ENCODE measurements around the gene SRSF4.
"Not testable (repeated sequence)": the region's sequence is repeated elsewhere in the genome, so short reads cannot be mapped to it uniquely, and the experiment has no call there.

Gene SRSF4

DNA sequence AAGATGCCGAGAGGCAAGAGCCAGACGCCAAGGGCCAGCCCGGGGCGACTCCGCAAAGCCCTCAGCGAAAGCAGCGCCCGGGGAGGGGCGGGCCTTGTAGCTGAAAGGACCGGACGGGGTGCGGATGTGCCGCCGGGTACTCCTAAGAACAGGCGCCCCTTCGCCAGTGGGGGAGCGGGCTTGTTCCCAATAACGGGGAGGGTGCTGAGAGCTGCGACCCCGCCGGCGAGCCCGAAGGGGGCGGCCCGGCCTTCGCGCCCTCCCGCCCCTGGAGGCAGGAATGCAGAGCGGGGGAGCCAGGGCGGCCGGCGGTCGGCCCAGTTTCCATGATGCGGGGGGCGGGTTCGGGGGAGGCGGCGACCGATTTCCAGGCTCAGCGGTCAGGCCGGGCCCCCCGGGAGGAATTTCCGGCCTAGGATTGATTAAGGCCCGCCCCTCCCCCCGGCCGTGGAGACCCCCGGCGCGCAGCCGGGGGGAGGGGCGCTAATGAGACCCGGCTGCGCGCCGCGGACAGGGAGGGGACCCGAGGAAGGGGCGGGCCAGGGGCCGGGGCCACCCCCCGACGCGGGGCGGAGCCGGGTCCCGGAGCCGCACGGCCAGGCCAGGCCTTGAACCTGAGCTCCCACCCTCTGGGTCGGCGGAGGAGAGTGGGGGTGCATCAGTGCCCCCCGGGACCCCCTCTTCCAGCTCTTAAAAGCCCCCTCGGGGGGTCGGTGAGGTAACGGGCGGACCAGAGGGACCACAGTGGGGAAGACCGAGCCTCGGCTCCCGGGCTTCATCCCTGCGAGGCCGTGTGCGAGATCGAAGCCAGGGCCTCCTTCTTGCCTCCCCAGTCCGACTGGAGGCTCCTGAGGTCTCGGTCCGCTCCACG lies 57.1 kb downstream of the SRSF4 start:
- no peak for FAIRE-seq

DNA sequence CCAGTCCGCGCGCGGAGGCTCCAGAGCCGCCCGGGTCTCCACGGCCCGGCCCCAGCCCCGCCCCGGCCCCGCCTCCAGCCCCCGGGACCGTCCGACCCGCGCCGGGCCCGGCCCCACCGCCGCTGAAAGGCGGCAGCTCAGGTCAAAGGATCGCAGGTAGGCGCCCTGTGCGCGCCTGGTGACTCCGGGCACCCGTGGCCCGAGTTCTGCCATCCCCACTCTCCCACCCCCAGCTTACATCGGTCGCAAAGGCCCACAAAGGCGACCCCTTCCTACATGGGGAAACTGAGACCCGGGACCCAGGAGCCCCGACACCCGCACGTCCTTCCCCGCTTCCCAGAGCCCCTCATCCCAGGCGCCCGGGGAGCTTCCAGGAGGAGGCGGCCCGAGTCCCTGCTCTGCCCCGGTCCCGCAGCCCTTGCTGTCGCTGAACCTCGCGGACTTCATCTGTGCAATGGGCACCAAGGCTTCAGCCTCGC lies 57.8 kb downstream of the SRSF4 start, which contains the start of gene TMEM200B:
TSS of gene TMEM200B (minus strand) at position 17 of the 479 bp plus-strand sequence. CDS start 2,075 bp downstream, outside the sequence.
- FAIRE-seq, result no peak

DNA sequence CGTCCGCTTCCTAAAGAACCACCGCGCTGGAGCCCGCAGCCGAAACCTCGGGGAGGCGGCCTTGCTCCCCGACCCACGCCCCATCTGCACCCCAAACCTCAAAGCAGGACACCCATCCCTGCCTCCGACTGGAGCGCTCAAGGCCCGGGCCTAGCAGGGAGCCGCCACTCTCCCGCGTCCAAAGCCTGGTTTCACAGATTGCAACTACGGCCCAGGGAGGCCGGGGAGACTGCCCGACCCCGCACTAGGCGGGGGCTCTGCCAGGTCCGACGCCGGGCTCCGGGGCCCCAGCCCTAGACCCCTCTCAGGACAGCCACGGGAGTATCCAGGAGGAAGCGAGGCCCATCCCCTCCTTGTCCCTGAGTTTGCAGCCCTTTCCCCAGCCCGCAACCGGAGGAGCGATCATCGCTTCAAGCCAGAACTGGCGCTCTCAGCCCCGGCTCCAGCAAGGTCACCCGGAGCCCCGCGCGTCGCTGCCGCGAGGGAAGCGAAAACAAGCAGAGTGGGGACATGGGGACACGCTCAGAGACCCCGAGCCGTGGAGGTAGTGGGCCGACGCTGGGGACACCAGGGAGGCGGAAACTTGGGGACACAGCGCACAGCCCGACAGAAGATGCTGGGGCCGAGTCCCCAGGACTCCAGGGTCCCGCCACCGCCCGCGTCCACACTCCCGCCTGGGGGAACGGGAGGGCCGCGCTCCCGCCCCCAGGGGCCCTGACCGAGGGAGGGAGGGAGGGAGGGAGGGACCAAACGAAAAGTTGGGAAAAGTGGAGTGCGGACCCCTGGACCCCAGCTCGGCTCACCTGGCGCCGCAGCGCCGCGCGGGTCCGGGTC lies 58.4 kb downstream of the SRSF4 start:
- no peak for FAIRE-seq

DNA sequence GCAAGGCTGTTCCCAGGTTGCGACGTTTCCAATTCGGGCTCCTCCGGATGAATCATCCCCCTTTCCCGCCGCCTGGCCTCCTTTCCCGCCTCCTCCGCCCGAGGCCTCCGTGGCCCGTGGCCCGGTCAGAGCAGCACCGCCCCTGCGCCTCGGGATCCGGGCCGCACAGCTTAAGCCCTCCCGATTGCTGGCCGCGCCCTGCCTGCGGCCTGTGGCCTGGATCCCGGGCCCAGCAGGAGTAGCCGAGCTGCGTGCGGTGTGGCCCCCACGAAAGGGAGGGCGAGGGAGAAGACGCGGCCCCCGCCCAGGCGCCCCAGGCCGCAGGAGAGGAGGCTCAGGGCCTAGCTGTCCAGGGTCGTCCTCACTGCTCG lies 59.0 kb downstream of the SRSF4 start:
- FAIRE-seq, result no peak

DNA sequence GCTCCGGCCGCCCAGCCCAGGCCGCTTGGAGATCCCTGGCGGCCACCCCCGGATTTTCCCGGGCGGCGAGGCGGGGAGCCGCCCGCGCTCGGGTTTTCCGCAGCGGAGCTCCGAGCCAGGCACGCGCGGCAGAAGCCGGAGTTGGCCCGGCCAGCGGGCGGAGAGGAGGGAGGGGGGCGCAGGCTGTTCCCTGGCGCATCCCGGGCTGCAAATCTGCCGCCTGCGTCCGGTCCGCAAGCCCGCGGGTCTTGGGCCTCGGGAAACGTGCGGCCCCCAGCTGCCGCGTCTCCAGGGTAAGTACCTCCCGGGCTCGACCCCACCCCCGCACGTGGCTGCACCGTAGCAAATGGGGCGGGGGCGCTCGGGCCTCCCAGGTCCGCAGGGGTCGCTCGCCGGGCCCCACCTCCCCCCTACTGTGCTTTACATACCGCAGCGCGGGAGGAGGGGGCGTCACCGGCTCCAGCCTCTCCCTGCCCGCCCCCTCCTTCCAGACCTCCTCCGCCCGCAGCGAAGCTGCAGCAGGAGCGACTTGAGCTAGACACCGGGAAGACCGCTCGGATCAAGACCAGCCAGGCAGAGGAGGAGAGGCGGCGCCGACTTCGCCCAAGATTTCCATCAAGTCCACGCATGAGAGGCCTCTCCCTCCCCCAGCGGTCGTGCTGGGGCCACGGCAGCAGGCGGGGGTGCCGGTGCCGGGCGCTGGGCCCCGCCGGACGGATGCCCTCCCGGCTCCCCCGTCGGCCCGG lies 59.6 kb downstream of the SRSF4 start:
- FAIRE-seq, result no peak

- FAIRE-seq, result no peak
Measured at GRCh38 chr1:29121516-29121935, 60.2 kb downstream of the SRSF4 start.

DNA sequence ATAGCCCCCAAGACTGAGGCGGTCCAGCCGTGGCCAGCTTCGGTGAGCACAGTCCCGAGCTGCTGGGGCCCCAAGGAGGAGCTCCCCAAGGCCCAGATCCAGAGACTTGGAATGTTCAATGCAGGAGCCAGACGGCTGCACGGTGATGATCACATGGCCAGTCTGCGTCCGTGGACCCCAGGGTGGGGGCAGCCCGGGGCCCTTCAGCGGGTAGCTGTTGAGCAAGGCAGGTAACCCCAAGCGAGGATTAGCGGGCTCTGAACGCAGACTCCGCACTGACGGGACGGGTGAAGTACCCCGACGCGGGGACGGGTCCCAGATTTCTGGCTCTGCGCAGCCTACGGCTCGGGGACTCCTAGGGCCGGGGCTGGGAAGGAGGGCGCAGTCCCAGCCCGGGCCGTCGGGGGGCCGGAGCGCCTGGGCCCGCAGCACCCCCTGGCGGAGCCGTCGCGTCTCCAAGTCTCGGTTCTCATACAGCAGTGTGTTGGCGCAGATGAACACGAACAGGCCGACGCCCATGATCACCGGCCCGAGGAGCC lies 60.7 kb downstream of the SRSF4 start:
- FAIRE-seq, result no peak

DNA sequence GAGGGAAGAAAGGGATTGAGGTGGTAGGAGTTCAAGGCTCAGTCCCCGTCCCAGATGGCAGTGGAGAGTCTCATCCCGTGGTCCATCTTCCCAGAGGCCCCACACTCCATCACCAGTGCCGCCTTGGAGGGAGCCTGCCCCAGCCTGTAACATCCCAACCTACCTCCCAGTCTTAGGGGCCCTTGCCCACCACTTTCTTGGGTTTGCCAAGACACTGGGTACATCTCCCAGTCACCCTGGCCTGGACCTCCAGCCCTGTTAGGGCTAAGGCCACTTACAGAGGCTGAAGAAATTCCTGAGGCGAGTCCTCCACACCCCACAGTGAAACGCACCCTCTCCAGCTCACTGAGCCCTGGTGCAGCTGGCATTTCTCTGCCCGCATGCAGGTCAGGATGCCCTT lies 61.3 kb downstream of the SRSF4 start:
- no peak for FAIRE-seq

- no peak for FAIRE-seq
Measured at GRCh38 chr1:29119121-29119929, 62.4 kb downstream of the SRSF4 start.

- no peak for FAIRE-seq
Measured at GRCh38 chr1:29117381-29117780, 64.3 kb downstream of the SRSF4 start.

DNA sequence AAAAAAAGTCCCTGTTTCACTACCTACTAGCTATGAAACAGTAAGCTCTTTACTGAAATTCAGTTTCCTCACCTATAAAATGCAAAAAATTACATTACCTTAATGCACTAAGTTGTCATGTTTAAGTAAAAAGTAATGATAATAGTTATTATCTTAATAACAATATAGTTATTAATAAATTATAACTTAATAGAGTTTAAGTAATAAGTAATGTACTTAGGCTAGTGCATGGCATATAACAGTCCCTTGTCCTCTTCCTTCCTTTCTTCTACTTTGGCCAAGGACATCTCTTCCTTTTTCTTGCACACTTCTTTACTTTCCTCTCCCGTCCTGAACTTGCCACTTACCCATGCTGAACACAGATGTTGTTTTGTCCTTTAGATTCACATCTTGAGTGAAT lies 67.0 kb downstream of the SRSF4 start:
- FAIRE-seq, result no peak

GRCh38 chr1:29113413-29114117 lies 68.1 kb downstream of the SRSF4 start:
- no peak for FAIRE-seq

DNA sequence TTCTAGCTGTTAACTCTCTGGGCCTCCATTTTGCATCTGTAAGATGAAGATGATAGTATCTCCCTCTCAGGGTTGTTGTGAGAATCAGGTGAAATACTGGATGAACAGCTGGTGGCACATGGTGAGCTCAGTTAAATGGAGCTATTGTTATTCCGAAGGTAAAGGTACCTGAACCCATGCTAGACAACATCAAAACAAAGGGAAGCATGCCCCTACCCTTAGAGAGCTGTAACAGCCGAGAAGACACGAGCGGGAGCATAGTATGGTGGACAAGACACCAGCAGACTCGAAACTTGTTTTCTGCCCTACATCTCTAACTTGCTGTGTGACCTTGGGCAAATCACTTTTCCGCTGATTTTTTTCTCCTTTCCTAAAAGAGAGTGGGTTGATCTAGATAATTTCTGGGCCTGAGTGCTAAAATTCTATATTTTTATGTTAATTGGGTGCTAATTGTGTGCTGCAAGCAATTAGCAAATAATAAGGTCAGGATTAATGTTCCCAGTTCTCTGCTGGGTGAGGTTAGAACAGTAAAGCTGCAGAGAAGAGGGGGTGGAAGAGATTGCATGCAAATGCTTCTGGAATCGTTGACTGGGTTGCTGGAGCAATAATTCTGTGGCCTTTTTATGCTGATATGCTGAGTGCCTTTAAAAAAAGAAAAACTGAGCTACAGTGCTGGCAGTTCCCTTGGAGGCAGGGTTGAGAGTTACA lies 68.8 kb downstream of the SRSF4 start:
- FAIRE-seq, result no peak

- FAIRE-seq, result not testable (repeated sequence)
Measured at GRCh38 chr1:29108041-29108440, 73.7 kb downstream of the SRSF4 start.

- no peak for FAIRE-seq
Measured at GRCh38 chr1:29105822-29106221, 75.9 kb downstream of the SRSF4 start.

- FAIRE-seq, result no peak
Measured at GRCh38 chr1:29100487-29100886, 81.2 kb downstream of the SRSF4 start.

DNA sequence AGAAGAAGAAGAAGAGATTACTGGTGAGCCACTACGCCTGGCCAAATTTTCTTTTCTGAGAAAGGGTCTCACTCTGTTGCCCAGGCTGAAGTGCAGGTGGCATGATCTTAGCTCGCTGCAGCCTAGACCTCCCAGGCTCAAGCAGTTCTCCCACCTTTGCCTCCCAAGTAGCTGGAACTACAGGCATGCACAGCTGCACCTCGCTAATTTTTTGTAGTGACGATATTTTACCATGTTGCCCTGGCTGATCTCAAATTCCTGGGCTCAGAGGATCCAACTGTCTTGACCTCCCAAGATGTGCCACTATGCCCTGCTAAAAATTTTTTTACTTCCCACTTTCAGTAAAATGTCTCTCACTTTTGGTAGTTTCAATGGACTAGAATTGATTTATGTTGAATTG lies 82.4 kb downstream of the SRSF4 start:
- no peak for FAIRE-seq

Measured in TTC549 (cell line).